ENCODE measurements around the gene KPNA6. TPM values are rescaled to one million over a fixed set of nuclear protein-coding genes. Genes with fewer than 3 reads are reported as not detected.

Gene KPNA6
- total and polyA plus RNA-seq, 3 donors from 2014 or later: 56.5 to 107 (median 64.6) TPM

GRCh38 chr1:32184650-32185049 is 76.8 kb downstream of the KPNA6 start:
- Histone ChIP-seq H3K4me3 (no peak overlapping the region), H3K9me3 (no peaks in the 10 kb centered on the region), H3K36me3 (ENCODE audit: low read depth, missing control alignments) (no peaks in the 10 kb centered on the region), H3K27me3 (no peaks in the 10 kb centered on the region), H3K27ac (no peak overlapping the region), H3K4me1 (peaks cover 25% of the 10 kb centered on the region)
- no peak for DNase-seq
- intact Hi-C loops (cut with DNase I; ENCODE audit: low total_unique reads): no loop called here
- TF ChIP-seq, protein P1, sequence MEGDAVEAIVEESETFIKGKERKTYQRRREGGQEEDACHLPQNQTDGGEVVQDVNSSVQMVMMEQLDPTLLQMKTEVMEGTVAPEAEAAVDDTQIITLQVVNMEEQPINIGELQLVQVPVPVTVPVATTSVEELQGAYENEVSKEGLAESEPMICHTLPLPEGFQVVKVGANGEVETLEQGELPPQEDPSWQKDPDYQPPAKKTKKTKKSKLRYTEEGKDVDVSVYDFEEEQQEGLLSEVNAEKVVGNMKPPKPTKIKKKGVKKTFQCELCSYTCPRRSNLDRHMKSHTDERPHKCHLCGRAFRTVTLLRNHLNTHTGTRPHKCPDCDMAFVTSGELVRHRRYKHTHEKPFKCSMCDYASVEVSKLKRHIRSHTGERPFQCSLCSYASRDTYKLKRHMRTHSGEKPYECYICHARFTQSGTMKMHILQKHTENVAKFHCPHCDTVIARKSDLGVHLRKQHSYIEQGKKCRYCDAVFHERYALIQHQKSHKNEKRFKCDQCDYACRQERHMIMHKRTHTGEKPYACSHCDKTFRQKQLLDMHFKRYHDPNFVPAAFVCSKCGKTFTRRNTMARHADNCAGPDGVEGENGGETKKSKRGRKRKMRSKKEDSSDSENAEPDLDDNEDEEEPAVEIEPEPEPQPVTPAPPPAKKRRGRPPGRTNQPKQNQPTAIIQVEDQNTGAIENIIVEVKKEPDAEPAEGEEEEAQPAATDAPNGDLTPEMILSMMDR (IDR thresholded peaks at IDR 0.05): no peak
- TF ChIP-seq POLR2A (IDR thresholded peaks at IDR 0.05): no peak

GRCh38 chr1:32186077-32186476 is 78.2 kb downstream of the KPNA6 start:
- Histone ChIP-seq H3K4me1 (peaks cover 21% of the 10 kb centered on the region), H3K36me3 (ENCODE audit: low read depth, missing control alignments) (no peaks in the 10 kb centered on the region), H3K9me3 (no peaks in the 10 kb centered on the region), H3K4me3 (no peak overlapping the region), H3K27me3 (no peaks in the 10 kb centered on the region), H3K27ac (no peak overlapping the region)
- DNase-seq: no peak
- intact Hi-C loops (cut with DNase I; ENCODE audit: low total_unique reads): no loop called here
- TF ChIP-seq POLR2A (IDR thresholded peaks at IDR 0.05): no peak
- TF ChIP-seq, protein P1 (IDR thresholded peaks at IDR 0.05): no peak
- WGBS, 2 donors: 89% methylated on average over 2 of the region's 2 CpGs

DNA sequence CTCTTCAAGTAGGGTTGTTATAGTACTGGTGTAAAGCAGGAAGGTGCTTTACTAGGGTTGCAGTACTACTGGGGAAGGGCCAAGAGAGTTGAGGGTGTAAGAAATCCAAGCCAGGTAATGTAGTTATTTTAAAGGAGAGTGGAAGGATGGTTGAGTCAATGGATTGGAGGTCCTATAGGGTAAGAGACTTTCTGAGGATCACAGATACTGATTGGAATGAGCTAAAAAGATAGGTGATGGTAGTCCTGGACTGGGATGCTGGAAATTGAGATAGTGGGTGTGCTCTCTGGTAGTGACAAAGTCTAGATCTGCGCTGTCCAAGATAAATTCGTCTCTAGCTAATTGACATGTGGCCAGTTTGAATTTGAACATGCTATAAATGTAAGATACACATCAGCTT is 78.6 kb downstream of the KPNA6 start:
- no peaks in the 10 kb centered on the region for H3K36me3 ChIP-seq (ENCODE audit: low read depth, missing control alignments)
- TF ChIP-seq, protein P1 (IDR thresholded peaks at IDR 0.05): no peak
- TF ChIP-seq POLR2A (IDR thresholded peaks at IDR 0.05): no peak
- intact Hi-C loops (cut with DNase I; ENCODE audit: low total_unique reads): no loop called here
- no peaks in the 10 kb centered on the region for H3K9me3 ChIP-seq
- DNase-seq: no peak
- H3K4me3 ChIP-seq: no peak overlapping the region
- 82 to 85% methylated on average over 2 of the region's 2 CpGs for WGBS, 2 donors
- no peaks in the 10 kb centered on the region for H3K27me3 ChIP-seq
- no peak overlapping the region for H3K27ac ChIP-seq
- H3K4me1 ChIP-seq: peaks cover 17% of the 10 kb centered on the region

- Histone ChIP-seq H3K27me3 (no peaks in the 10 kb centered on the region), H3K9me3 (no peaks in the 10 kb centered on the region), H3K27ac (no peak overlapping the region), H3K4me1 (peaks cover 8% of the 10 kb centered on the region), H3K36me3 (ENCODE audit: low read depth, missing control alignments) (no peaks in the 10 kb centered on the region), H3K4me3 (no peak overlapping the region)
- intact Hi-C loops (cut with DNase I; ENCODE audit: low total_unique reads): no loop called here
- no peak for DNase-seq
- TF ChIP-seq, protein P1 (IDR thresholded peaks at IDR 0.05): no peak
- TF ChIP-seq POLR2A (IDR thresholded peaks at IDR 0.05): no peak
- WGBS, 2 donors: 97 to 100% methylated on average over 8 to 9 of the region's 9 CpGs
Observed at GRCh38 chr1:32187850-32188249, 80.0 kb downstream of the KPNA6 start.

DNA sequence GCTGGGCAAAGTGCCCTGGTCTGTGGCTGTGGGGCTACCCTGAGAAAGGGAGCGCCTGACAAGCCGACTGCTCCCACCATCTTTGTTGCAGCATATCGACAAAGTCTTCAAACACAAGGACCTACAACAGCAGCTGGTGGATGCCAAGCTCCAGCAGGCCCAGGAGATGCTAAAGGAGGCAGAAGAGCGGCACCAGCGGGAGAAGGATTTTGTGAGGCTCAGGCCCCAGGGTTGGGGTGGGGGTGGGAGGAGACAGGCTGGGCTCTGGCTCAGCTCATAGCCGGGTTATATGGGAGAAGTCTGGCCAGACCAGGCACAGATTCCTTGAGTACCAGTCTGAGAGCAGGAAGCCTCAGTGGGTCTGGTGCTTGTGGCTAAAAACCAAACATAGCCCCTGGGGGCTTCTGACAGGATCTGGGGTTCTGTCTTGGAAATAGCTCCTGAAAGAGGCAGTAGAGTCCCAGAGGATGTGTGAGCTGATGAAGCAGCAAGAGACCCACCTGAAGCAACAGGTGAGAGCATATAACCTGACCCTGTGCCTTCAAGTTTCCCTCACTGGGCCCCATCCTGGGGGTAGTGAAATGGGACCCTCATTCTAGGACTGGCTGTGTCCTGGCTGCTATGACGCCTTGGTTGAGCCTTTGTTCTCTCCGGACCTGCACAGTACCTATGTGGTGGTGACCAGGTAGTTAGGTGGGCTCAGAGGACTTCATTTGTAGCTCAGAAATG is 84.5 kb downstream of the KPNA6 start:
- Histone ChIP-seq H3K4me3 (no peak overlapping the region), H3K36me3 (ENCODE audit: low read depth, missing control alignments) (no peaks in the 10 kb centered on the region), H3K4me1 (no peaks in the 10 kb centered on the region), H3K27ac (no peak overlapping the region), H3K27me3 (no peaks in the 10 kb centered on the region), H3K9me3 (no peaks in the 10 kb centered on the region)
- 87 to 89% methylated on average over 8 of the region's 8 CpGs for WGBS, 2 donors
- intact Hi-C loops (cut with DNase I; ENCODE audit: low total_unique reads): no loop called here
- DNase-seq: no peak
- no peak for TF ChIP-seq POLR2A (IDR thresholded peaks at IDR 0.05)
- TF ChIP-seq, protein P1 (IDR thresholded peaks at IDR 0.05): no peak
